HCT116 (cell line): ENCODE results near the gene TNS3. TPM values are rescaled to one million over a fixed set of nuclear protein-coding genes. Genes with fewer than 3 reads are reported as not detected.

Experiments
- ATAC-seq: fragments of 200-7000 bp; cut with Tn5 transposase; 2 replicates; pipeline ENCODE4 v1.9.1; 2020; ENCODE audit warnings: mild to moderate bottlenecking, moderate library complexity
- BruUV-seq: library from RNA; stranded (reverse); fragments of 400-500 nt; replicated peaks from 2 replicates; lab custom pipeline; 2021; lab: Mats Ljungman, UMichigan
- CTCF ChIA-PET: fragments of 300-600 bp; sonication (Branson Sonifier 250); formaldehyde crosslinking; loops from one replicate; lab custom pipeline; 2021; ENCODE audit warnings: antibody characterized with exemption; lab: Charles Lee
- POLR2A ChIA-PET: fragments of 300-600, 350-600 bp; sonication (Branson Sonifier 250); formaldehyde crosslinking; loops from one replicate; lab custom pipeline; 2021; ENCODE audit warnings: antibody characterized with exemption; lab: Charles Lee
- RAD21 ChIA-PET, 2 experiments: fragments of 300-600 bp; sonication (Branson Sonifier 250); formaldehyde crosslinking; loops; one replicate each; lab custom pipeline; 2023; ENCODE audit warnings: low total read pairs in 2 of 2; ENCODE audit not compliant: uncharacterized antibody in 2 of 2, unreplicated experiment in 2 of 2, low non-redundant PET in 1 of 2; lab: Charles Lee
- DNase-seq: peaks from one replicate; pipeline ENCODE4 v3.0.0-alpha.2; 2010; ENCODE audit warnings: low read depth, low spot score
- H2AFZ ChIP-seq: fragments of 200-600 bp; shearing (Covaris generic), sonication (generic); 2 replicates; pipeline ENCODE4 v1.6.1; 2017; ENCODE audit warnings: low read depth, mixed run types, mixed read lengths, antibody characterized with exemption, low read length; ENCODE audit not compliant: poor library complexity, severe bottlenecking
- H3K27ac ChIP-seq: 2 replicates; pipeline ENCODE4 v1.5.1; 2012; ENCODE audit warnings: low read depth, low read length
- H3K27me3 ChIP-seq: fragments of 200-600 bp; sonication (generic); 2 replicates; pipeline ENCODE4 v1.6.1; 2016; ENCODE audit warnings: mixed run types, low read length, mixed read lengths; ENCODE audit not compliant: insufficient read depth
- H3K36me3 ChIP-seq, 2 experiments: fragments of 200-500 bp in 1 of 2; fragments of 200-600 bp in 1 of 2; sonication (Bioruptor generic) in 1 of 2; sonication (generic) in 1 of 2; 2 replicates each; pipeline versions ENCODE4 v1.5.1 to v1.6.1; 2014 to 2016; ENCODE audit warnings: low read length in 2 of 2, inconsistent platforms in 1 of 2, mixed read lengths in 1 of 2, mixed run types in 1 of 2; ENCODE audit not compliant: insufficient read depth in 2 of 2, control insufficient read depth in 1 of 2
- H3K4me1 ChIP-seq, 2 experiments: fragments of 200-600 bp in 1 of 2; sonication (generic) in 1 of 2; 2 replicates each; pipeline versions ENCODE4 v1.5.1 to v1.6.1; 2012 to 2017; ENCODE audit warnings: low read length in 2 of 2, inconsistent platforms in 1 of 2, mild to moderate bottlenecking in 1 of 2, mixed read lengths in 1 of 2, mixed run types in 1 of 2, moderate library complexity in 1 of 2; ENCODE audit not compliant: insufficient read depth in 2 of 2, control insufficient read depth in 1 of 2
- H3K4me2 ChIP-seq: fragments of 200-600 bp; sonication (generic); 2 replicates; pipeline ENCODE4 v1.6.1; 2017; ENCODE audit warnings: mixed run types, low read length, mixed read lengths
- H3K4me3 ChIP-seq, 2 experiments: fragments of 200-600 bp in 1 of 2; sonication (generic) in 1 of 2; replicated peaks in 1 of 2; 2 replicates each; pipeline ENCODE4 v1.5.1; 2011 to 2016; ENCODE audit warnings: low read length in 2 of 2, control low read depth in 1 of 2, low read depth in 1 of 2, mild to moderate bottlenecking in 1 of 2, mixed read lengths in 1 of 2, mixed run types in 1 of 2
- H3K79me2 ChIP-seq: fragments of 200-600 bp; sonication (generic); 2 replicates; pipeline ENCODE4 v1.6.1; 2017; ENCODE audit warnings: mild to moderate bottlenecking, mixed run types, low read length, moderate library complexity, mixed read lengths; ENCODE audit not compliant: insufficient read depth
- H3K9ac ChIP-seq: fragments of 200-600 bp; sonication (generic); 2 replicates; pipeline ENCODE4 v1.6.1; 2016; ENCODE audit warnings: low read length, mixed read lengths
- H3K9me2 ChIP-seq: fragments of 200-600 bp; sonication (generic), shearing (Covaris generic); 2 replicates; pipeline ENCODE4 v1.6.1; 2017; ENCODE audit warnings: mixed run types, mild to moderate bottlenecking, moderate library complexity; ENCODE audit not compliant: insufficient read depth
- H3K9me3 ChIP-seq, 2 experiments: fragments of 200-500 bp in 1 of 2; fragments of 200-600 bp in 1 of 2; sonication (Bioruptor generic) in 1 of 2; sonication (generic) in 1 of 2; 2 replicates each; pipeline ENCODE4 v1.6.1; 2014 to 2017; ENCODE audit warnings: low read length in 2 of 2, mixed read lengths in 2 of 2, inconsistent platforms in 1 of 2, low read depth in 1 of 2, mild to moderate bottlenecking in 1 of 2, mixed run types in 1 of 2, moderate library complexity in 1 of 2; ENCODE audit not compliant: control insufficient read depth in 1 of 2, insufficient read depth in 1 of 2
- H4K20me1 ChIP-seq: fragments of 200-600 bp; sonication (generic), shearing (Covaris generic); 2 replicates; pipeline ENCODE4 v1.6.1; 2017; ENCODE audit warnings: mixed run types, mild to moderate bottlenecking, moderate library complexity; ENCODE audit not compliant: insufficient read depth
- CBX3 ChIP-seq: IDR thresholded peaks from 2 replicates; pipeline ENCODE4 v1.6.1; 2012; ENCODE audit warnings: low read depth
- CEBPB ChIP-seq: IDR thresholded peaks from 2 replicates; pipeline ENCODE4 v1.6.1; 2012; ENCODE audit warnings: low read depth
- EZH2 ChIP-seq: fragments of 200-600 bp; sonication (generic); IDR thresholded peaks from 2 replicates; pipeline ENCODE4 v1.6.1; 2017; ENCODE audit warnings: antibody characterized with exemption, mixed run types
- EZH2phosphoT487 ChIP-seq: fragments of 200-600 bp; IDR thresholded peaks from 2 replicates; pipeline ENCODE4 v1.6.1; 2018; ENCODE audit warnings: antibody characterized with exemption, borderline replicate concordance
- FOSL1 ChIP-seq: IDR thresholded peaks from 2 replicates; pipeline ENCODE4 v1.6.1; 2012; ENCODE audit warnings: low read depth
- JUND ChIP-seq: IDR thresholded peaks from 2 replicates; pipeline ENCODE4 v1.6.1; 2012
- MAX ChIP-seq: IDR thresholded peaks from 2 replicates; pipeline ENCODE4 v1.6.1; 2012
- POLR2A ChIP-seq: IDR thresholded peaks from 2 replicates; pipeline ENCODE4 v1.7.0; 2011; ENCODE audit warnings: borderline replicate concordance; ENCODE audit not compliant: insufficient read depth, insufficient read length; ENCODE audit errors: extremely low read depth
- RAD21 ChIP-seq: IDR thresholded peaks from 2 replicates; pipeline ENCODE4 v1.6.1; 2012; ENCODE audit warnings: low read depth, mild to moderate bottlenecking
- SIN3A ChIP-seq: IDR thresholded peaks from 2 replicates; pipeline ENCODE4 v1.6.1; 2012; ENCODE audit warnings: low read depth
- SRF ChIP-seq: IDR thresholded peaks from 2 replicates; pipeline ENCODE4 v1.6.1; 2012; ENCODE audit warnings: low read depth
- YY1 ChIP-seq: IDR thresholded peaks from 2 replicates; pipeline ENCODE4 v1.6.1; 2011; ENCODE audit warnings: low read length, low read depth, moderate library complexity, mild to moderate bottlenecking; ENCODE audit not compliant: insufficient replicate concordance; ENCODE audit errors: extremely low read depth
- ZFX ChIP-seq: fragments of 450-650 bp; IDR thresholded peaks from 2 replicates; pipeline ENCODE4 v1.6.1; 2017
- ZNF274 ChIP-seq: fragments of 200-500 bp; sonication (Bioruptor generic); IDR thresholded peaks from 2 replicates; pipeline ENCODE4 v1.6.1; 2014; ENCODE audit warnings: mild to moderate bottlenecking, low read depth, low read length, inconsistent platforms
- intact Hi-C: fragments of 100-400 bp; cut with micrococcal nuclease; formaldehyde crosslinking; loops from 2 replicates; pipeline ENCODE4 v1.10.0; 2022
- total RNA-seq: library from RNA; stranded (reverse); gene quantifications from one replicate; pipeline ENCODE4 v1.2.1, GENCODE V29; 2021; ENCODE audit not compliant: unreplicated experiment
- TF ChIP-seq, protein P1 (sequence below): IDR thresholded peaks from 2 replicates; pipeline ENCODE4 v1.6.1; 2012; ENCODE audit warnings: low read depth
- TF ChIP-seq, protein P2 (sequence below): IDR thresholded peaks from 2 replicates; pipeline ENCODE4 v1.6.1; 2012
- TF ChIP-seq, protein P3 (sequence below), 3 experiments: fragments of 200-600 bp in 1 of 3; sonication (generic) in 1 of 3; IDR thresholded peaks in 2 of 3; conservative IDR thresholded peaks in 1 of 3; 2 replicates each; pipeline ENCODE4 v1.5.1; 2012 to 2017; ENCODE audit warnings: low read depth in 2 of 3, low read length in 2 of 3, antibody characterized with exemption in 1 of 3, borderline replicate concordance in 1 of 3, control low read depth in 1 of 3, mild to moderate bottlenecking in 1 of 3, mixed read lengths in 1 of 3, mixed run types in 1 of 3, moderate library complexity in 1 of 3; ENCODE audit not compliant: insufficient read depth in 1 of 3
- TF ChIP-seq, protein P4 (sequence below): IDR thresholded peaks from 2 replicates; pipeline ENCODE4 v1.6.1; 2011; ENCODE audit warnings: mild to moderate bottlenecking, low read length, moderate library complexity; ENCODE audit not compliant: insufficient replicate concordance; ENCODE audit errors: extremely low read depth

Gene TNS3
- total RNA-seq, 1 experiment from 2014 or later, result 9.1 TPM

DNA sequence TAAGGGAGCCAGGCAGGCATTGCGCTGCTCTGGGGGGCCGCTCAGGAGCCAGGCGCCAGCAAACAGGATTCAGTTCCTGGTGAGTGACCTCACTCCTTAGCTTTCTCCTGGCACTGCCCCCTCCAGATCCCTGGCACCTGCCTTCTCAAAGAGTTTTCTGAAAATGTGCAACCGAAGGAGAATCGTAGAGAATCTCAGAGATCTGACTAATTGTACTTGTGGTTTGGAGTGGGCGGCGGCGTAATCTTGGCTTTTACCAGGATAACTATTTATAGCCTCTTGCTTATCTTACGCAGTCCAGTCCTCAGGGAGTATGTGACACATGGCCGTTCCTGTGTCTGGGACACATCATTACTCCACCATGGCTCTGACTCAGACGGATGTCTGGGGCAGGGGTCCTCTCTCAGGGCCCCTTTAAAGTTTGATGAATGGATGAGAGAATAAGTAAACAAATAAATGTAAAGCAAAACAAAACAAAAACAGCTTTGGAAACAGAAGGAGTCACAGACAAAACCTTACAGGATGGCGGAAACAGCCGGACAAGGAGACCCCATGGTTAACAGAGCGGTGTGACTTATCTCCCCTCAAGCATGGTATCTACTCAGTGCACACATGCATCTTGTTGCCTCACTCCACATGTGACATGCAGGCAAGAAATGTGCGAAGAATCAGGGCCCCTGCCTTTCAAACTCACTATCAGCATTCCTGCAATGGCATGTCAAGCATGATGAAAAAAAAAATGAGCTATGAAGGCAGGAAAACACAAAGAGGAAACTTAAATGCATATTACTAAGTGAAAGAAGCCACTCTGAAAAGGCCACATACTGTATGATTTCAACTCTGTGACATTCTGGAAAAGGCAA lies 99.7 kb downstream of the TNS3 start:
- POLR2A ChIA-PET, result no interaction called here
- H3K4me1 ChIP-seq, result peaks cover 52 to 58% of the 10 kb centered on the region in 2 experiments
- TF ChIP-seq POLR2A (no peak), RAD21 (0 out of 2 replicates have a peak, but pooled peaks have one; percentile 16), FOSL1 (peak; percentile 54; the same call in 1 of the 2 replicates), MAX (peak; percentile 67), JUND (peak; percentile 51; the same call in 1 of the 2 replicates), CEBPB (peak; percentile 57; the same call in 1 of the 2 replicates), SRF (no peak), EZH2phosphoT487 (no peak), ZNF274 (no peak), ZFX (no peak), EZH2 (no peak), YY1 (no peak), SIN3A (no peak), CBX3 (peak; percentile 8; the same call in 1 of the 2 replicates)
- TF ChIP-seq, protein P1, sequence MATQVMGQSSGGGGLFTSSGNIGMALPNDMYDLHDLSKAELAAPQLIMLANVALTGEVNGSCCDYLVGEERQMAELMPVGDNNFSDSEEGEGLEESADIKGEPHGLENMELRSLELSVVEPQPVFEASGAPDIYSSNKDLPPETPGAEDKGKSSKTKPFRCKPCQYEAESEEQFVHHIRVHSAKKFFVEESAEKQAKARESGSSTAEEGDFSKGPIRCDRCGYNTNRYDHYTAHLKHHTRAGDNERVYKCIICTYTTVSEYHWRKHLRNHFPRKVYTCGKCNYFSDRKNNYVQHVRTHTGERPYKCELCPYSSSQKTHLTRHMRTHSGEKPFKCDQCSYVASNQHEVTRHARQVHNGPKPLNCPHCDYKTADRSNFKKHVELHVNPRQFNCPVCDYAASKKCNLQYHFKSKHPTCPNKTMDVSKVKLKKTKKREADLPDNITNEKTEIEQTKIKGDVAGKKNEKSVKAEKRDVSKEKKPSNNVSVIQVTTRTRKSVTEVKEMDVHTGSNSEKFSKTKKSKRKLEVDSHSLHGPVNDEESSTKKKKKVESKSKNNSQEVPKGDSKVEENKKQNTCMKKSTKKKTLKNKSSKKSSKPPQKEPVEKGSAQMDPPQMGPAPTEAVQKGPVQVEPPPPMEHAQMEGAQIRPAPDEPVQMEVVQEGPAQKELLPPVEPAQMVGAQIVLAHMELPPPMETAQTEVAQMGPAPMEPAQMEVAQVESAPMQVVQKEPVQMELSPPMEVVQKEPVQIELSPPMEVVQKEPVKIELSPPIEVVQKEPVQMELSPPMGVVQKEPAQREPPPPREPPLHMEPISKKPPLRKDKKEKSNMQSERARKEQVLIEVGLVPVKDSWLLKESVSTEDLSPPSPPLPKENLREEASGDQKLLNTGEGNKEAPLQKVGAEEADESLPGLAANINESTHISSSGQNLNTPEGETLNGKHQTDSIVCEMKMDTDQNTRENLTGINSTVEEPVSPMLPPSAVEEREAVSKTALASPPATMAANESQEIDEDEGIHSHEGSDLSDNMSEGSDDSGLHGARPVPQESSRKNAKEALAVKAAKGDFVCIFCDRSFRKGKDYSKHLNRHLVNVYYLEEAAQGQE, result no peak
- TF ChIP-seq, protein P2, sequence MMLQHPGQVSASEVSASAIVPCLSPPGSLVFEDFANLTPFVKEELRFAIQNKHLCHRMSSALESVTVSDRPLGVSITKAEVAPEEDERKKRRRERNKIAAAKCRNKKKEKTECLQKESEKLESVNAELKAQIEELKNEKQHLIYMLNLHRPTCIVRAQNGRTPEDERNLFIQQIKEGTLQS, result no peak
- TF ChIP-seq, protein P3, sequence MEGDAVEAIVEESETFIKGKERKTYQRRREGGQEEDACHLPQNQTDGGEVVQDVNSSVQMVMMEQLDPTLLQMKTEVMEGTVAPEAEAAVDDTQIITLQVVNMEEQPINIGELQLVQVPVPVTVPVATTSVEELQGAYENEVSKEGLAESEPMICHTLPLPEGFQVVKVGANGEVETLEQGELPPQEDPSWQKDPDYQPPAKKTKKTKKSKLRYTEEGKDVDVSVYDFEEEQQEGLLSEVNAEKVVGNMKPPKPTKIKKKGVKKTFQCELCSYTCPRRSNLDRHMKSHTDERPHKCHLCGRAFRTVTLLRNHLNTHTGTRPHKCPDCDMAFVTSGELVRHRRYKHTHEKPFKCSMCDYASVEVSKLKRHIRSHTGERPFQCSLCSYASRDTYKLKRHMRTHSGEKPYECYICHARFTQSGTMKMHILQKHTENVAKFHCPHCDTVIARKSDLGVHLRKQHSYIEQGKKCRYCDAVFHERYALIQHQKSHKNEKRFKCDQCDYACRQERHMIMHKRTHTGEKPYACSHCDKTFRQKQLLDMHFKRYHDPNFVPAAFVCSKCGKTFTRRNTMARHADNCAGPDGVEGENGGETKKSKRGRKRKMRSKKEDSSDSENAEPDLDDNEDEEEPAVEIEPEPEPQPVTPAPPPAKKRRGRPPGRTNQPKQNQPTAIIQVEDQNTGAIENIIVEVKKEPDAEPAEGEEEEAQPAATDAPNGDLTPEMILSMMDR (IDR thresholded peaks at IDR 0.05 in 2 of 3, conservative IDR thresholded peaks at IDR 0.05 in 1 of 3; ENCODE audit: borderline replicate concordance in 1 of 3, insufficient read depth in 1 of 3, low read depth in 2 of 3, low read length in 2 of 3), result no peak
- TF ChIP-seq, protein P4, sequence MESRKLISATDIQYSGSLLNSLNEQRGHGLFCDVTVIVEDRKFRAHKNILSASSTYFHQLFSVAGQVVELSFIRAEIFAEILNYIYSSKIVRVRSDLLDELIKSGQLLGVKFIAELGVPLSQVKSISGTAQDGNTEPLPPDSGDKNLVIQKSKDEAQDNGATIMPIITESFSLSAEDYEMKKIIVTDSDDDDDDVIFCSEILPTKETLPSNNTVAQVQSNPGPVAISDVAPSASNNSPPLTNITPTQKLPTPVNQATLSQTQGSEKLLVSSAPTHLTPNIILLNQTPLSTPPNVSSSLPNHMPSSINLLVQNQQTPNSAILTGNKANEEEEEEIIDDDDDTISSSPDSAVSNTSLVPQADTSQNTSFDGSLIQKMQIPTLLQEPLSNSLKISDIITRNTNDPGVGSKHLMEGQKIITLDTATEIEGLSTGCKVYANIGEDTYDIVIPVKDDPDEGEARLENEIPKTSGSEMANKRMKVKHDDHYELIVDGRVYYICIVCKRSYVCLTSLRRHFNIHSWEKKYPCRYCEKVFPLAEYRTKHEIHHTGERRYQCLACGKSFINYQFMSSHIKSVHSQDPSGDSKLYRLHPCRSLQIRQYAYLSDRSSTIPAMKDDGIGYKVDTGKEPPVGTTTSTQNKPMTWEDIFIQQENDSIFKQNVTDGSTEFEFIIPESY, result no peak

More for the DNA sequence above, 99.7 kb downstream of the TNS3 start:
- no peak overlapping the region for H2AFZ ChIP-seq
- peak overlapping the region in 1 of 2 experiments; percentile 39; a peak in 2 of 4 replicates for H3K4me3 ChIP-seq
- no TSS peak for BruUV-seq
- no peak overlapping the region for H3K27ac ChIP-seq
- no peak for DNase-seq
- H4K20me1 ChIP-seq, result no peaks in the 10 kb centered on the region
- no peaks in the 10 kb centered on the region for H3K9me2 ChIP-seq
- H3K27me3 ChIP-seq, result no peaks in the 10 kb centered on the region
- H3K9me3 ChIP-seq, result no peaks in the 10 kb centered on the region
- intact Hi-C loops, result no loop called here
- H3K36me3 ChIP-seq, result no peaks in the 10 kb centered on the region
- ATAC-seq, result peak; percentile 83
- RAD21 ChIA-PET, result interaction anchor here in 1 of 2 experiments (0.7 kb wide), 1 partner anchor 36 kb away, joined by 3 read pairs; no protein-coding TSS in a partner anchor
- H3K4me2 ChIP-seq, result peak overlapping the region; percentile 54
- H3K79me2 ChIP-seq, result no peaks in the 10 kb centered on the region
- peak overlapping the region; percentile 16; the same call in 1 of the 2 replicates for H3K9ac ChIP-seq
- CTCF ChIA-PET, result no interaction called here
